HepG2 (cell line): ENCODE data around the gene MPP1. TPM values are rescaled to one million over a fixed set of nuclear protein-coding genes. Genes with fewer than 3 reads are reported as not detected.

Source experiments
- ATAC-seq: fragments of 200-7000 bp; cut with Tn5 transposase; 3 replicates; pipeline ENCODE4 v1.9.1; 2020; ENCODE audit warnings: mild to moderate bottlenecking, moderate library complexity
- BruUV-seq: library from RNA; stranded (reverse); fragments of 400-500 nt; replicated peaks from 2 replicates; lab custom pipeline; 2021; lab: Mats Ljungman, UMichigan
- CTCF ChIA-PET: fragments of 300-600 bp; formaldehyde crosslinking; extraction: SDS; loops from one replicate; lab custom pipeline; 2021; ENCODE audit warnings: low total read pairs, inconsistent platforms, low intra/inter-chr PET ratio; lab: Yijun Ruan, JAX
- POLR2A ChIA-PET: fragments of 350-600 bp; sonication (Branson Sonifier 250); formaldehyde crosslinking; loops from one replicate; lab custom pipeline; 2020; ENCODE audit warnings: antibody characterized with exemption, inconsistent platforms; lab: Yijun Ruan, JAX
- DNase-seq: peaks from one replicate; pipeline ENCODE4 v3.0.0-alpha.2; 2015; ENCODE audit warnings: low spot score
- FAIRE-seq: peaks from 3 replicates; lab custom pipeline; 2011; peaks lifted over from hg19 to GRCh38; lab: Jason Lieb, UNC
- H2AFZ ChIP-seq: one replicate; pipeline ENCODE4 v1.6.1; 2011; ENCODE audit warnings: low read length, inconsistent platforms
- H3K27ac ChIP-seq: fragments of 300-600 bp; 3 replicates; pipeline ENCODE4 v1.8.0; 2011; ENCODE audit warnings: mixed run types, mild to moderate bottlenecking, mixed read lengths, low read length, inconsistent platforms; ENCODE audit not compliant: insufficient read depth; ENCODE audit errors: extremely low read length
- H3K27me3 ChIP-seq, 2 experiments: fragments of 200-600 bp in 1 of 2; 2 replicates in 1 of 2; 3 replicates in 1 of 2; pipeline versions ENCODE4 v1.6.0 to v1.8.0; 2011; ENCODE audit warnings: low read length in 2 of 2, mild to moderate bottlenecking in 2 of 2, moderate library complexity in 2 of 2, inconsistent platforms in 1 of 2; ENCODE audit not compliant: insufficient read depth in 2 of 2, control insufficient read depth in 1 of 2
- H3K36me3 ChIP-seq, 2 experiments: fragments of 200-600 bp in 1 of 2; replicated peaks in 1 of 2; 2 replicates in 1 of 2; 3 replicates in 1 of 2; pipeline versions ENCODE4 v1.5.1 to v1.8.0; 2011; ENCODE audit warnings: low read length in 2 of 2, inconsistent platforms in 1 of 2; ENCODE audit not compliant: insufficient read depth in 2 of 2, control insufficient read depth in 1 of 2
- H3K4me1 ChIP-seq: 2 replicates; pipeline ENCODE4 v1.5.1; 2012; ENCODE audit warnings: low read length, inconsistent platforms; ENCODE audit not compliant: insufficient read depth
- H3K4me2 ChIP-seq: 2 replicates; pipeline ENCODE4 v1.6.0; 2011; ENCODE audit warnings: low read depth, low read length, inconsistent platforms
- H3K4me3 ChIP-seq, 3 experiments: fragments of 200-600 bp in 1 of 3; sonication (generic), shearing (Covaris generic) in 1 of 3; replicated peaks in 1 of 3; 2 replicates each; pipeline ENCODE4 v1.5.1; 2011 to 2016; ENCODE audit warnings: low read length in 3 of 3, inconsistent platforms in 2 of 3, low read depth in 2 of 3, mild to moderate bottlenecking in 2 of 3, control low read depth in 1 of 3, mixed read lengths in 1 of 3; ENCODE audit not compliant: insufficient read depth in 1 of 3
- H3K79me2 ChIP-seq: one replicate; pipeline ENCODE4 v1.6.1; 2011; ENCODE audit warnings: low read length, inconsistent platforms; ENCODE audit not compliant: insufficient read depth
- H3K9ac ChIP-seq: 2 replicates; pipeline ENCODE4 v1.6.0; 2011; ENCODE audit warnings: mild to moderate bottlenecking, low read depth, low read length, inconsistent platforms; ENCODE audit not compliant: insufficient read depth
- H3K9me3 ChIP-seq: 2 replicates; pipeline ENCODE4 v1.5.1; 2012; ENCODE audit warnings: mild to moderate bottlenecking, low read length
- H4K20me1 ChIP-seq: 2 replicates; pipeline ENCODE4 v1.6.0; 2011; ENCODE audit warnings: inconsistent platforms, mild to moderate bottlenecking, low read length, moderate library complexity; ENCODE audit not compliant: insufficient read depth
- MAFG ChIP-seq: sonication (generic); formaldehyde crosslinking; IDR thresholded peaks from 2 replicates; pipeline ENCODE4 v1.5.1; 2020; ENCODE audit warnings: mild to moderate bottlenecking, missing genetic modification reagents
- NCOA5 ChIP-seq: sonication (generic); formaldehyde crosslinking; IDR thresholded peaks from 2 replicates; pipeline ENCODE4 v1.4.0; 2020; ENCODE audit warnings: missing genetic modification reagents
- NONO ChIP-seq, 2 experiments: fragments of 450-650 bp in 1 of 2; sonication (generic) in 1 of 2; formaldehyde crosslinking in 1 of 2; IDR thresholded peaks in 1 of 2; conservative IDR thresholded peaks in 1 of 2; 2 replicates each; pipeline versions ENCODE4 v1.6.1 to v1.8.0; 2017 to 2022; ENCODE audit warnings: mild to moderate bottlenecking in 1 of 2, missing genetic modification reagents in 1 of 2, moderate library complexity in 1 of 2
- NPAS2 ChIP-seq: sonication (generic); formaldehyde crosslinking; IDR thresholded peaks from 2 replicates; pipeline ENCODE4 v1.8.0; 2022; ENCODE audit warnings: mild to moderate bottlenecking, missing genetic modification reagents, borderline replicate concordance
- SP5 ChIP-seq: IDR thresholded peaks from 2 replicates; pipeline ENCODE4 v1.6.1; 2016; ENCODE audit warnings: low read depth, borderline replicate concordance
- TBP ChIP-seq: sonication (generic); formaldehyde crosslinking; IDR thresholded peaks from 2 replicates; pipeline ENCODE4 v1.5.0; 2020; ENCODE audit warnings: missing genetic modification reagents
- ZNF432 ChIP-seq: sonication (generic); formaldehyde crosslinking; IDR thresholded peaks from 2 replicates; pipeline ENCODE4 v1.5.0; 2020; ENCODE audit warnings: missing genetic modification reagents, mild to moderate bottlenecking, borderline replicate concordance
- in situ Hi-C: cut with HindIII; loops from 2 replicates; pipeline ENCODE4 v1.10.0; 2017; ENCODE audit warnings: low pct_unique_long_range_greater_than_20kb; ENCODE audit not compliant: extremely low pct_ligation_motif_present
- intact Hi-C: fragments of 100-400 bp; cut with micrococcal nuclease; formaldehyde crosslinking; loops from one replicate; pipeline ENCODE4 v1.10.0; 2022; ENCODE audit not compliant: unreplicated experiment
- polyA plus RNA-seq, 8 experiments: library from polyadenylated mRNA; depleted of rRNA in 3 of 8; stranded (reverse) in 7 of 8; unstranded in 1 of 8; fragments of >200 nt; fragmentation: Illumina TruSeq in 4 of 8; extraction: Trizol in 4 of 8; gene quantifications; 2 replicates each; pipeline versions ENCODE4 v1.2.1 to v1.2.3, GENCODE V29; 2011 to 2016; ENCODE audit warnings: low read depth in 4 of 8, missing spikeins in 1 of 8, mixed read lengths in 1 of 8; ENCODE audit not compliant: insufficient read depth in 1 of 8
- total RNA-seq, 5 experiments: library from RNA; depleted of rRNA; stranded (reverse); fragments of >200 nt; fragmentation: Illumina TruSeq; extraction: Trizol; gene quantifications; 2 replicates each; pipeline ENCODE4 v1.2.3, GENCODE V29; 2016; ENCODE audit warnings: low read depth in 1 of 5
- TF ChIP-seq, protein P1 (sequence below): sonication (generic); formaldehyde crosslinking; conservative IDR thresholded peaks from 2 replicates; pipeline ENCODE4 v1.8.0; 2022; ENCODE audit warnings: missing genetic modification reagents
- TF ChIP-seq, protein P2 (sequence below): sonication (generic); formaldehyde crosslinking; IDR thresholded peaks from 2 replicates; pipeline ENCODE4 v1.9.0; 2021; ENCODE audit warnings: missing genetic modification reagents, borderline replicate concordance
- TF ChIP-seq, protein P3 (sequence below): sonication (generic); formaldehyde crosslinking; conservative IDR thresholded peaks from 2 replicates; pipeline ENCODE4 v1.4.0; 2020; ENCODE audit warnings: missing genetic modification reagents

MPP1 gene
- total and polyA plus RNA-seq, 2 of the 13 experiments (the other 11 are each of a cell fraction or from before 2014, with no cell fraction given), result 7.8 to 8.1 TPM

DNA sequence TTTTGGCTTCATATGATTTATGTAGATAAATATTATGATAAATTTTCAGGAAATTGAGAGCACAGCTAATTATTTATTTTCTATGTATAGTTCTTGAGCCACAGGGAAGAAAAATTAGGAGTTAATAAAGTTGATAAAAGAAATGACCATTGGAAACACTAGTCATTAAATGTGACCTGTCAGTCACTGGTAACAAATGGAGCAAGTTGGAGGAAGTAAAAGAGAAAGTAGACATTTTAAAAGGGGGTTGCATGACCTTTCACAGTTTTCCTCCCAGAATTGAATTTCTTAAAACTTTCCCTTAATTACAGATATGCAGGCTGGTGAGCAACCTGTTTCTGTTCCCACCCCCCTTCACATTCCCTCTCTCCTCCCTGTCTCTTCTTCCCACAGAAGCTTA is 23.8 kb upstream of the MPP1 start:
- Histone ChIP-seq H3K79me2 (no peaks in the 10 kb centered on the region), H3K9me3 (no peaks in the 10 kb centered on the region), H2AFZ (no peak overlapping the region), H3K4me3 (no peak overlapping the region), H3K9ac (no peak overlapping the region), H3K4me2 (no peak overlapping the region), H3K27ac (no peak overlapping the region), H3K36me3 (no peaks in the 10 kb centered on the region), H3K4me1 (no peaks in the 10 kb centered on the region), H3K27me3 (no peaks in the 10 kb centered on the region), H4K20me1 (no peaks in the 10 kb centered on the region)
- POLR2A ChIA-PET, result no interaction called here
- in situ Hi-C loops, result loop anchor here (25.0 kb wide), 1 partner anchor 242 kb away; the partner anchor contains the start of gene CTAG1A
- BruUV-seq, result no TSS peak
- ATAC-seq (no peak), DNase-seq (no peak), FAIRE-seq (no peak)
- TF ChIP-seq, protein P1, sequence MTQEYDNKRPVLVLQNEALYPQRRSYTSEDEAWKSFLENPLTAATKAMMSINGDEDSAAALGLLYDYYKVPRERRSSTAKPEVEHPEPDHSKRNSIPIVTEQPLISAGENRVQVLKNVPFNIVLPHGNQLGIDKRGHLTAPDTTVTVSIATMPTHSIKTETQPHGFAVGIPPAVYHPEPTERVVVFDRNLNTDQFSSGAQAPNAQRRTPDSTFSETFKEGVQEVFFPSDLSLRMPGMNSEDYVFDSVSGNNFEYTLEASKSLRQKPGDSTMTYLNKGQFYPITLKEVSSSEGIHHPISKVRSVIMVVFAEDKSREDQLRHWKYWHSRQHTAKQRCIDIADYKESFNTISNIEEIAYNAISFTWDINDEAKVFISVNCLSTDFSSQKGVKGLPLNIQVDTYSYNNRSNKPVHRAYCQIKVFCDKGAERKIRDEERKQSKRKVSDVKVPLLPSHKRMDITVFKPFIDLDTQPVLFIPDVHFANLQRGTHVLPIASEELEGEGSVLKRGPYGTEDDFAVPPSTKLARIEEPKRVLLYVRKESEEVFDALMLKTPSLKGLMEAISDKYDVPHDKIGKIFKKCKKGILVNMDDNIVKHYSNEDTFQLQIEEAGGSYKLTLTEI (CRISPR knock-in tag), result no peak
- TF ChIP-seq ZNF432 (no peak), NPAS2 (CRISPR knock-in tag) (no peak), MAFG (CRISPR knock-in tag) (no peak), NONO (IDR thresholded peaks at IDR 0.05) (no peak), NONO (CRISPR knock-in tag; conservative IDR thresholded peaks at IDR 0.05) (no peak), TBP (CRISPR knock-in tag) (no peak), NCOA5 (CRISPR knock-in tag) (no peak), SP5 (CRISPR knock-in tag) (no peak)
- TF ChIP-seq, protein P2, sequence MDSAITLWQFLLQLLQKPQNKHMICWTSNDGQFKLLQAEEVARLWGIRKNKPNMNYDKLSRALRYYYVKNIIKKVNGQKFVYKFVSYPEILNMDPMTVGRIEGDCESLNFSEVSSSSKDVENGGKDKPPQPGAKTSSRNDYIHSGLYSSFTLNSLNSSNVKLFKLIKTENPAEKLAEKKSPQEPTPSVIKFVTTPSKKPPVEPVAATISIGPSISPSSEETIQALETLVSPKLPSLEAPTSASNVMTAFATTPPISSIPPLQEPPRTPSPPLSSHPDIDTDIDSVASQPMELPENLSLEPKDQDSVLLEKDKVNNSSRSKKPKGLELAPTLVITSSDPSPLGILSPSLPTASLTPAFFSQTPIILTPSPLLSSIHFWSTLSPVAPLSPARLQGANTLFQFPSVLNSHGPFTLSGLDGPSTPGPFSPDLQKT, result no peak
- TF ChIP-seq, protein P3, sequence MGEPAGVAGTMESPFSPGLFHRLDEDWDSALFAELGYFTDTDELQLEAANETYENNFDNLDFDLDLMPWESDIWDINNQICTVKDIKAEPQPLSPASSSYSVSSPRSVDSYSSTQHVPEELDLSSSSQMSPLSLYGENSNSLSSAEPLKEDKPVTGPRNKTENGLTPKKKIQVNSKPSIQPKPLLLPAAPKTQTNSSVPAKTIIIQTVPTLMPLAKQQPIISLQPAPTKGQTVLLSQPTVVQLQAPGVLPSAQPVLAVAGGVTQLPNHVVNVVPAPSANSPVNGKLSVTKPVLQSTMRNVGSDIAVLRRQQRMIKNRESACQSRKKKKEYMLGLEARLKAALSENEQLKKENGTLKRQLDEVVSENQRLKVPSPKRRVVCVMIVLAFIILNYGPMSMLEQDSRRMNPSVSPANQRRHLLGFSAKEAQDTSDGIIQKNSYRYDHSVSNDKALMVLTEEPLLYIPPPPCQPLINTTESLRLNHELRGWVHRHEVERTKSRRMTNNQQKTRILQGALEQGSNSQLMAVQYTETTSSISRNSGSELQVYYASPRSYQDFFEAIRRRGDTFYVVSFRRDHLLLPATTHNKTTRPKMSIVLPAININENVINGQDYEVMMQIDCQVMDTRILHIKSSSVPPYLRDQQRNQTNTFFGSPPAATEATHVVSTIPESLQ (CRISPR knock-in tag), result no peak
- intact Hi-C loops, result no loop called here
- CTCF ChIA-PET, result no interaction called here
